Stimulated activated CD4-positive, alpha-beta T cell treated with anti-CD3 and anti-CD28 coated beads, Interleukin-2, amount 100 ng/mL, for 24 hours (primary cell): ENCODE data around the gene METTL22.

Experiments
- DNase-seq, 2 donors: peaks; one replicate each; pipeline ENCODE4 v3.0.0-alpha.2; 2020

Gene METTL22

GRCh38 chr16:8621572-8622314 lies at the start of gene METTL22:
METTL22 (plus strand) TSS chr16:8621698; CDS start chr16:8625666, 3,968 bp downstream.
- DNase-seq = peak; percentile 95 to 97

- no peak for DNase-seq
Measured at GRCh38 chr16:8572063-8572918, 49.2 kb upstream of the METTL22 start.

GRCh38 chr16:8572919-8573724 lies 48.4 kb upstream of the METTL22 start:
- no peak for DNase-seq

GRCh38 chr16:8575399-8575798 lies 46.1 kb upstream of the METTL22 start:
- DNase-seq = no peak

- no peak for DNase-seq
Measured at GRCh38 chr16:8576141-8577004, 45.1 kb upstream of the METTL22 start.

GRCh38 chr16:8577678-8578304 lies 43.7 kb upstream of the METTL22 start:
- DNase-seq = no peak

GRCh38 chr16:8579559-8579958 lies 41.9 kb upstream of the METTL22 start:
- DNase-seq = no peak

- DNase-seq = no peak
Measured at GRCh38 chr16:8581831-8582580, 39.5 kb upstream of the METTL22 start.

GRCh38 chr16:8583199-8583598 lies 38.3 kb upstream of the METTL22 start:
- no peak for DNase-seq

- no peak for DNase-seq
Measured at GRCh38 chr16:8583732-8584131, 37.8 kb upstream of the METTL22 start.

GRCh38 chr16:8585041-8585440 lies 36.5 kb upstream of the METTL22 start:
- no peak for DNase-seq

- DNase-seq = no peak
Measured at GRCh38 chr16:8585857-8586256, 35.6 kb upstream of the METTL22 start.

GRCh38 chr16:8587065-8587464 lies 34.4 kb upstream of the METTL22 start:
- no peak for DNase-seq

GRCh38 chr16:8588682-8589056 lies 32.8 kb upstream of the METTL22 start:
- no peak for DNase-seq

GRCh38 chr16:8589057-8589899 lies 32.2 kb upstream of the METTL22 start:
- no peak for DNase-seq

- no peak for DNase-seq
Measured at GRCh38 chr16:8589900-8590688, 31.4 kb upstream of the METTL22 start, which contains the start of gene TMEM114. TMEM114 (minus strand) TSS chr16:8590511; CDS start chr16:8589838, 673 bp downstream.

GRCh38 chr16:8590811-8591210 lies 30.7 kb upstream of the METTL22 start:
- no peak for DNase-seq

GRCh38 chr16:8591451-8591850 lies 30.0 kb upstream of the METTL22 start:
- no peak for DNase-seq

GRCh38 chr16:8594149-8594666 lies 27.3 kb upstream of the METTL22 start:
- DNase-seq = no peak
